ENCODE data around the gene SYK. TPM values are rescaled to one million over a fixed set of nuclear protein-coding genes. Genes with fewer than 3 reads are reported as not detected.

The SYK gene
- total and polyA plus RNA-seq, 2 of the 13 experiments (the other 11 are each of a cell fraction or from before 2014, with no cell fraction given), result not detected

- TF ChIP-seq REXO4 (CRISPR knock-in tag; IDR thresholded peaks at IDR 0.05; ENCODE audit: borderline replicate concordance) (no peak), MED1 (CRISPR knock-in tag; IDR thresholded peaks at IDR 0.05) (no peak), TARDBP (CRISPR knock-in tag; IDR thresholded peaks at IDR 0.05) (no peak), ZNF572 (CRISPR knock-in tag; IDR thresholded peaks at IDR 0.05) (no peak), ZFP91 (CRISPR knock-in tag; IDR thresholded peaks at IDR 0.05; ENCODE audit: borderline replicate concordance) (no peak), ETV6 (CRISPR knock-in tag; conservative IDR thresholded peaks at IDR 0.05) (no peak), SRF (IDR thresholded peaks at IDR 0.05; ENCODE audit: low read depth, low read length) (no peak), MBD4 (IDR thresholded peaks at IDR 0.05; ENCODE audit: borderline replicate concordance, low read length) (no peak), CC2D1A (CRISPR knock-in tag; IDR thresholded peaks at IDR 0.05) (no peak), ZNF496 (CRISPR knock-in tag; IDR thresholded peaks at IDR 0.05; ENCODE audit: insufficient replicate concordance) (no peak), NFIC (IDR thresholded peaks at IDR 0.05; ENCODE audit: low read length) (no peak), CHCHD3 (CRISPR knock-in tag; IDR thresholded peaks at IDR 0.05) (no peak), HOXD1 (CRISPR knock-in tag; IDR thresholded peaks at IDR 0.05) (no peak), ZFP62 (CRISPR knock-in tag; IDR thresholded peaks at IDR 0.05) (no peak), SIX4 (CRISPR knock-in tag; IDR thresholded peaks at IDR 0.05) (no peak), ARNT2 (CRISPR knock-in tag; IDR thresholded peaks at IDR 0.05; ENCODE audit: low read depth) (no peak)
- Histone ChIP-seq H3K36me3 (replicated peaks in 1 of 2; ENCODE audit: control insufficient read depth in 1 of 2, insufficient read depth in 2 of 2, low read length in 2 of 2) (no peaks in the 10 kb centered on the region), H3K4me1 (ENCODE audit: insufficient read depth, low read length) (no peaks in the 10 kb centered on the region), H3K27ac (ENCODE audit: extremely low read length, insufficient read depth, low read length) (no peak overlapping the region), H4K20me1 (ENCODE audit: insufficient read depth, low read length) (no peaks in the 10 kb centered on the region), H3K9ac (ENCODE audit: insufficient read depth, low read depth, low read length) (no peak overlapping the region), H3K79me2 (ENCODE audit: insufficient read depth, low read length) (no peaks in the 10 kb centered on the region), H3K4me2 (ENCODE audit: low read depth, low read length) (no peak overlapping the region), H3K27me3 (ENCODE audit: control insufficient read depth in 1 of 2, insufficient read depth in 2 of 2, low read length in 2 of 2) (no peaks in the 10 kb centered on the region), H3K4me3 (replicated peaks in 1 of 3; ENCODE audit: insufficient read depth in 1 of 3, low read depth in 2 of 3, low read length in 3 of 3) (no peak overlapping the region), H3K9me3 (ENCODE audit: low read length) (peaks cover 38% of the 10 kb centered on the region), H2AFZ (ENCODE audit: low read length) (no peak overlapping the region)
- intact Hi-C loops (cut with micrococcal nuclease; ENCODE audit: unreplicated experiment) (no loop called here), in situ Hi-C loops (cut with HindIII; ENCODE audit: extremely low pct_ligation_motif_present, low pct_unique_long_range_greater_than_20kb) (loop anchor here (25.0 kb wide), 1 partner anchor 629 kb away; no protein-coding TSS in a partner anchor)
- POLR2A ChIA-PET, result no interaction called here
- FAIRE-seq (no peak), ATAC-seq (no peak), DNase-seq (ENCODE audit: low spot score) (no peak)
- BruUV-seq (replicated peaks), result no TSS peak
- CTCF ChIA-PET (ENCODE audit: low intra/inter-chr PET ratio, low total read pairs), result no interaction called here
Measured at GRCh38 chr9:90766731-90767130, 34.9 kb upstream of the SYK start.
